Kidney tubule cell (primary cell): ENCODE data around the gene DNAH17.
"Not testable (repeated sequence)": the region's sequence is repeated elsewhere in the genome, so short reads cannot be mapped to it uniquely, and the experiment has no call there.

ENCODE experiments used
- DNase-seq: peaks from one replicate; pipeline ENCODE4 v3.0.0-alpha.2; 2018; ENCODE audit warnings: low spot score

The DNAH17 gene

GRCh38 chr17:78475211-78475610 lies 102.0 kb downstream of the DNAH17 start:
- no peak for DNase-seq

- no peak for DNase-seq
These were observed 102.5 kb downstream of the DNAH17 start for GRCh38 chr17:78474614-78475146.

GRCh38 chr17:78473951-78474613 lies 103.1 kb downstream of the DNAH17 start:
- no peak for DNase-seq

GRCh38 chr17:78472035-78472905 lies 104.9 kb downstream of the DNAH17 start:
- DNase-seq, result no peak

GRCh38 chr17:78471635-78472034 lies 105.6 kb downstream of the DNAH17 start:
- no peak for DNase-seq

- no peak for DNase-seq
These were observed 107.8 kb downstream of the DNAH17 start for GRCh38 chr17:78469443-78469842.

GRCh38 chr17:78468366-78468765 lies 108.8 kb downstream of the DNAH17 start:
- DNase-seq, result no peak

- no peak for DNase-seq
These were observed 110.1 kb downstream of the DNAH17 start for GRCh38 chr17:78466786-78467715.

GRCh38 chr17:78466109-78466785 lies 110.9 kb downstream of the DNAH17 start:
- DNase-seq, result not testable (repeated sequence)

- no peak for DNase-seq
These were observed 115.0 kb downstream of the DNAH17 start for GRCh38 chr17:78462148-78462547.

- DNase-seq, result no peak
These were observed 115.5 kb downstream of the DNAH17 start for GRCh38 chr17:78461799-78462053.

- DNase-seq, result no peak
These were observed 116.0 kb downstream of the DNAH17 start for GRCh38 chr17:78460951-78461798.

- no peak for DNase-seq
These were observed 117.0 kb downstream of the DNAH17 start for GRCh38 chr17:78460176-78460675.

- DNase-seq, result no peak
These were observed 117.5 kb downstream of the DNAH17 start for GRCh38 chr17:78459696-78460095.

GRCh38 chr17:78458736-78459335 lies 118.4 kb downstream of the DNAH17 start:
- no peak for DNase-seq

GRCh38 chr17:78458091-78458490 lies 119.1 kb downstream of the DNAH17 start:
- no peak for DNase-seq

GRCh38 chr17:78454346-78454745 lies 122.8 kb downstream of the DNAH17 start:
- DNase-seq, result no peak

GRCh38 chr17:78451753-78452152 lies 125.4 kb downstream of the DNAH17 start:
- DNase-seq, result no peak

- DNase-seq, result no peak
These were observed 126.4 kb downstream of the DNAH17 start for GRCh38 chr17:78450696-78451345.
